Naive B cell (primary cell): Measurements from ENCODE around the gene GAS2L2. TPM values are rescaled to one million over a fixed set of nuclear protein-coding genes. Genes with fewer than 3 reads are reported as not detected.
A peak's percentile ranks its signal among the peaks of the same experiment; 100 is the strongest.

Experiments
- ATAC-seq, 2 donors: fragments of 150-1000 bp; cut with Tn5 transposase; 2 replicates each; pipeline ENCODE4 v1.10.0; 2021; ENCODE audit warnings: low read depth in 2 of 2, mild to moderate bottlenecking in 2 of 2, moderate library complexity in 2 of 2
- DNase-seq: peaks from one replicate; pipeline ENCODE4 v3.0.0; 2022
- H3K27ac Mint-ChIP-seq, 6 donors: one replicate each; pipeline ENCODE4 v1.8.0; 2020 to 2022; ENCODE audit warnings: mild to moderate bottlenecking in 6 of 6, mixed read lengths in 6 of 6, moderate library complexity in 5 of 6, inconsistent platforms in 2 of 6
- H3K27me3 Mint-ChIP-seq, 3 donors: one replicate each; pipeline ENCODE4 v1.8.0; 2021 to 2022; ENCODE audit warnings: mixed read lengths in 3 of 3, mild to moderate bottlenecking in 1 of 3
- H3K36me3 Mint-ChIP-seq, 2 donors: one replicate each; pipeline ENCODE4 v1.8.0; 2020 to 2022; ENCODE audit warnings: mixed read lengths in 2 of 2, inconsistent platforms in 1 of 2, mild to moderate bottlenecking in 1 of 2
- H3K4me1 Mint-ChIP-seq, 3 donors: one replicate each; pipeline ENCODE4 v1.8.0; 2020 to 2022; ENCODE audit warnings: mixed read lengths in 3 of 3, inconsistent platforms in 1 of 3, mild to moderate bottlenecking in 1 of 3, moderate library complexity in 1 of 3
- H3K4me3 Mint-ChIP-seq, 8 donors: one replicate each; pipeline ENCODE4 v1.8.0; 2020 to 2022; ENCODE audit warnings: mild to moderate bottlenecking in 8 of 8, mixed read lengths in 8 of 8, moderate library complexity in 8 of 8, inconsistent platforms in 2 of 8
- H3K9me3 Mint-ChIP-seq, 7 donors: one replicate each; pipeline ENCODE4 v1.8.0; 2020 to 2022; ENCODE audit warnings: mixed read lengths in 7 of 7, mild to moderate bottlenecking in 5 of 7, inconsistent platforms in 2 of 7, moderate library complexity in 1 of 7
- polyA plus RNA-seq, 6 donors: library from polyadenylated mRNA; unstranded; fragments of 300-500 nt; fragmentation: Illumina TruSeq; gene quantifications; one replicate each; pipeline ENCODE4 v1.2.3, GENCODE V29; 2021; ENCODE audit warnings: low read depth in 6 of 6

The GAS2L2 gene
- not detected for polyA plus RNA-seq

- Mint-ChIP-seq H3K36me3 (no peaks in the 10 kb centered on the region), H3K27ac (peak within 1 kb of the TSS in 1 of 6 donors; percentile 69), H3K9me3 (peaks cover 0 to 2% (median 0%) of the 10 kb centered on the region in 7 donors), H3K27me3 (peaks cover 27 to 56% (median 53%) of the 10 kb centered on the region in 3 donors), H3K4me3 (no peak within 1 kb of the TSS), H3K4me1 (peaks cover 8 to 16% (median 12%) of the 10 kb centered on the region in 3 donors)
- ATAC-seq: no peak
- no peak for DNase-seq
These were observed at the start of gene GAS2L2 for GRCh38 chr17:35752945-35753764. Gene GAS2L2 (minus strand): TSS chr17:35753239. CDS start chr17:35752850, 389 bp downstream.

DNA sequence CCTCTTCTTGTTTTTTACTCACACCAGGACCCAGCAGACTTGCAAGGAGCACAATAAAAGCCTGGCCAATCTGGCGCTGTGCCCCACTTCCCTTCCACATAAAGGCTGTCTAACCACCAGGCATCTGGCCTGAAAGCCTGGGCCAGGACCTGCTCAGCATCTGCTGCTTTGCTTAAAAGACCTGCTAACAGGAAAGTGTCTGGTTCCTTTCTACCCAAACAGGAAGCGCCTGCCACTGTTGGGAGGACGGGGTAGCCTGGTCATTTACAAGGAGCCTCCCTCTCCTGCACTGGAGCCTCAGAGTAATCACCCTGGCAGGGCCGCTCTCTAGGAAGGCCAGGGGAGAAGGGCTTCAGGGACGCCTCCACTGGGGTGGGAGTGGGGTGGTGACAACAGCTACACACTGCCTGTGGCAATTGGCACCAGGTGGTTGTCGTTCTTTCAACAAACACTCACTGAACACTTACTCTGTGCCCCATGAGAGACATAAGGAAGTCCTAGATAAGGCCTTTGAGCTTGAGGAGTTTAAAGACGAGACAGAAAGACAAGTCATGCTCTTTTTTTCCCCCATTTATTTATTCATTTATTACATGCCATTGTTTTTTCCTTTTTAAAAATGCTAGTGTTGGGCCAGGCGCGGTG is 48.7 kb upstream of the GAS2L2 start:
- H3K4me3 Mint-ChIP-seq: peak overlapping the region in 7 of 8 donors; percentile 48 to 79 (median 64)
- H3K4me1 Mint-ChIP-seq: peaks cover 13 to 25% (median 25%) of the 10 kb centered on the region in 3 donors
- DNase-seq (peak; percentile 58), ATAC-seq (peak; percentile 65 to 77)
- H3K36me3 Mint-ChIP-seq: no peaks in the 10 kb centered on the region
- peak overlapping the region; percentile 1 to 92 (median 75) for H3K27ac Mint-ChIP-seq
- peaks cover 0 to 17% (median 3%) of the 10 kb centered on the region in 3 donors for H3K27me3 Mint-ChIP-seq
- no peaks in the 10 kb centered on the region for H3K9me3 Mint-ChIP-seq

DNA sequence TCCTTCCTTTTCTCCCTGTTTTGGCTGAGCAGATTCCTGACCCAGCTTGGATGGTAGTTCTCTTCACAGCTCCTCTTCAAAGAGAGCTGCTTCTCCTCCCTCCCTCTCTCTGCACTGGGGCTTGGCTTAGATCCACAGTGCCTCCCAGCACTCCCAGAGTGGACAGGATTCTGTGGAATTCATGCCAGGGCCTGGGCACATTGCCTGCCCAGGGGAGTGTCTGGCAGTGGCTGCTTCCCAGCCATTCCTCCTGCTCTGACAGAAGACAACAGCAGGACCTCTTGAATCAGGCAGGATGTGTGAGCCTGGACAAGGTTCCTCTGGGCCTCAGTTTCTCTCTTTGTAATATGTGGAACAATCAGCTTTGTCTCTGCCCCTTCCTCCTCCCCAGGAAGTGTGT is 46.9 kb upstream of the GAS2L2 start:
- DNase-seq: no peak
- H3K9me3 Mint-ChIP-seq: no peaks in the 10 kb centered on the region
- H3K4me1 Mint-ChIP-seq: peaks cover 20 to 34% (median 26%) of the 10 kb centered on the region in 3 donors
- no peak for ATAC-seq
- no peaks in the 10 kb centered on the region for H3K36me3 Mint-ChIP-seq
- no peak overlapping the region for H3K4me3 Mint-ChIP-seq
- no peak overlapping the region for H3K27ac Mint-ChIP-seq
- H3K27me3 Mint-ChIP-seq: peaks cover 0 to 28% (median 13%) of the 10 kb centered on the region in 3 donors

GRCh38 chr17:35797918-35798317 is 44.9 kb upstream of the GAS2L2 start:
- no peak overlapping the region for H3K27ac Mint-ChIP-seq
- ATAC-seq: no peak
- H3K4me1 Mint-ChIP-seq: peaks cover 22 to 34% (median 26%) of the 10 kb centered on the region in 3 donors
- peaks cover 17 to 46% (median 28%) of the 10 kb centered on the region in 3 donors for H3K27me3 Mint-ChIP-seq
- DNase-seq: no peak
- no peaks in the 10 kb centered on the region for H3K9me3 Mint-ChIP-seq
- H3K36me3 Mint-ChIP-seq: no peaks in the 10 kb centered on the region
- no peak overlapping the region for H3K4me3 Mint-ChIP-seq

DNA sequence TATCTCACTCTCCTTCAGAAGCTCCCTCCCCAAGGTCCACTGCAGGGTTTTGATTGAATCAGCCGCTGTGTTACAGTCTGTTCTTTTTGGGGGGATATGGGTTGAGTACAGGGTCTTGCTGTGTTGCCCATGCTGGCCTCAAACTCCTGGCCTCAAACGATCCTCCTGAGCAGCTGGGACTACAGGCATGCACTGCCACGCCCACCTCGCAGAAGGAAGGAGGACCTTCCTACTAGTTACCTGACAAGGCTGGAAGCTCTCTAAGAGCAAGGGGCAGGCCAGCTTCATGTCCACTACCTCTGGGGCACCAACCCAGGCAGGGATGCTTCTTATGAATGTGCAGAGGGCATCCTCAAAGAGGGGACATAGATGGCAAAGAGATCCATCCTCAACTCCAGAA is 44.3 kb upstream of the GAS2L2 start:
- Mint-ChIP-seq H3K36me3 (no peaks in the 10 kb centered on the region), H3K4me3 (peak overlapping the region in 4 of 8 donors; percentile 12 to 85 (median 39)), H3K4me1 (peaks cover 22 to 33% (median 26%) of the 10 kb centered on the region in 3 donors), H3K27ac (no peak overlapping the region), H3K27me3 (peaks cover 20 to 51% (median 32%) of the 10 kb centered on the region in 3 donors), H3K9me3 (no peaks in the 10 kb centered on the region)
- no peak for ATAC-seq
- no peak for DNase-seq

- ATAC-seq: no peak
- no peak for DNase-seq
- Mint-ChIP-seq H3K27me3 (peaks cover 25 to 56% (median 36%) of the 10 kb centered on the region in 3 donors), H3K36me3 (no peaks in the 10 kb centered on the region), H3K27ac (no peak overlapping the region), H3K4me1 (peaks cover 20 to 29% (median 25%) of the 10 kb centered on the region in 3 donors), H3K9me3 (no peaks in the 10 kb centered on the region), H3K4me3 (peak overlapping the region in 2 of 8 donors; percentile 49 to 69)
These were observed 43.9 kb upstream of the GAS2L2 start for GRCh38 chr17:35796942-35797341.

GRCh38 chr17:35795871-35796265 is 42.8 kb upstream of the GAS2L2 start:
- peak overlapping the region; percentile 67 to 85 (median 81) for H3K4me3 Mint-ChIP-seq
- peaks cover 10 to 18% (median 14%) of the 10 kb centered on the region in 3 donors for H3K4me1 Mint-ChIP-seq
- no peaks in the 10 kb centered on the region for H3K9me3 Mint-ChIP-seq
- no peak for ATAC-seq
- peak overlapping the region in 1 of 6 donors; percentile 49 for H3K27ac Mint-ChIP-seq
- H3K36me3 Mint-ChIP-seq: no peaks in the 10 kb centered on the region
- peaks cover 28 to 58% (median 37%) of the 10 kb centered on the region in 3 donors for H3K27me3 Mint-ChIP-seq
- no peak for DNase-seq

GRCh38 chr17:35795007-35795870 is 42.2 kb upstream of the GAS2L2 start, which contains the start of gene MMP28:
Gene MMP28 (minus strand): TSS chr17:35795641. CDS start chr17:35795377, 264 bp downstream.
- H3K9me3 Mint-ChIP-seq: no peaks in the 10 kb centered on the region

GRCh38 chr17:35793257-35793656 is 40.2 kb upstream of the GAS2L2 start:
- peaks cover 3 to 15% (median 13%) of the 10 kb centered on the region in 3 donors for H3K4me1 Mint-ChIP-seq
- peak overlapping the region in 1 of 6 donors; percentile 79 for H3K27ac Mint-ChIP-seq
- ATAC-seq: no peak
- peak overlapping the region in 4 of 8 donors; percentile 25 to 57 (median 52) for H3K4me3 Mint-ChIP-seq
- H3K27me3 Mint-ChIP-seq: peaks cover 28 to 52% (median 33%) of the 10 kb centered on the region in 3 donors
- H3K36me3 Mint-ChIP-seq: no peaks in the 10 kb centered on the region
- no peaks in the 10 kb centered on the region for H3K9me3 Mint-ChIP-seq
- DNase-seq: no peak

More at GRCh38 chr17:35795007-35795870, 42.2 kb upstream of the GAS2L2 start, which contains the start of gene MMP28:
- ATAC-seq (peak; percentile 72 to 76), DNase-seq (peak; percentile 28)
- H3K4me3 Mint-ChIP-seq: peak within 1 kb of the TSS; percentile 70 to 85 (median 81)
- H3K27me3 Mint-ChIP-seq: peaks cover 28 to 58% (median 37%) of the 10 kb centered on the region in 3 donors
- peak within 1 kb of the TSS in 2 of 6 donors; percentile 20 to 49 for H3K27ac Mint-ChIP-seq
- H3K36me3 Mint-ChIP-seq: no peaks in the 10 kb centered on the region
- H3K4me1 Mint-ChIP-seq: peaks cover 8 to 15% (median 13%) of the 10 kb centered on the region in 3 donors

DNA sequence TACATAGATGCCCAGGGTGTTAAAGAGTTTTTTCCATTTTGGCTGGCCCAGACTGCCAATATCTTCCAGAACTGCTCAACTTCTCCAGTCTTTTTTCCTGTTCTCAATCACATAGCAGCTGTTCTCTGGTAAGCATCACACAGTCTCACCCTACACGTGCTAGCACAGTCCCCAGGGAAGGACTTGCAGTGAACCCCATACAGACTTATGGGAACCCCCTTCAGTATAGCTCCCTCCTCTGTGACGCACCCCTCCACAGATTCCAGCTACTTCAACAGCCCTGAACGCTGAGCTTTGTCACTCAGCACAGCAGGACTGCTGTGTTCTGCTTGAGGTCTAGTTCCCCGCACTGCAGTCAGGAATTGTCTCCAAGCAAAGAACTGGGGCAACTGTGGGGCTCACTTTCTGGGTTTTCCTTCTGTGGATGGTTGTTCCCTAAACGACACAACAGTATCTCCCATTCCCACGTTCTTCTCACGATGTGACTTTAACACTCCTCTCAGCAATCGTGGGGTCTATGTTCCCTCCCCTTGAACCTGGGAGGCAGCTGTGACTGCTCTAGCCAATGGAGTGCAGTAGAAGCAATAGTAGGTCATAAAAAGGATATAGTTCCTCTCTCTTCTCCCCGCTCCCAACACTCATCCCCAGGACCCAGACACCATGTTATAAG is 38.8 kb upstream of the GAS2L2 start:
- H3K36me3 Mint-ChIP-seq: no peaks in the 10 kb centered on the region
- H3K4me1 Mint-ChIP-seq: peaks cover 3 to 15% (median 13%) of the 10 kb centered on the region in 3 donors
- no peak for DNase-seq
- peaks cover 28 to 42% (median 33%) of the 10 kb centered on the region in 3 donors for H3K27me3 Mint-ChIP-seq
- H3K9me3 Mint-ChIP-seq: no peaks in the 10 kb centered on the region
- ATAC-seq: no peak
- no peak overlapping the region for H3K27ac Mint-ChIP-seq
- no peak overlapping the region for H3K4me3 Mint-ChIP-seq

DNA sequence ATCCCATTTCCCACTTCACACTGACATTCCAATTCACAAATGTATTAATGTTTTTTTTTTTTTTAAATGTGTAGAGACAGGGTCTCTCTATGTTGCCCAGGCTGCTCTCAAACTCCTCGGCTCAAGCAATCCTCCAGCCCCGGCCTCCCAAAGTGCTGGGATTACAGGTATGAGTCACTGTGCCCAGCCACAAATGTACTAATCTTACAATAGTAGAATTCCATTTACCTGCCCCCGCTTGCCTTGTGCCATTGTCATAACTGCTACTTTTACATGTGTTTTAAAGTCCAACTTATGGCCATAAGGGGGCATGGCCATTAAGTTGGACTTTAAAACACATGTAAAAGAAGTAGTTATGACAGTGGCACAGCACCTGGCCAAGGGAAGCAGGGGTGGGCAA is 37.8 kb upstream of the GAS2L2 start:
- H3K9me3 Mint-ChIP-seq: no peaks in the 10 kb centered on the region
- no peaks in the 10 kb centered on the region for H3K36me3 Mint-ChIP-seq
- no peak for ATAC-seq
- no peak overlapping the region for H3K4me3 Mint-ChIP-seq
- H3K27ac Mint-ChIP-seq: peak overlapping the region in 2 of 6 donors; percentile 23 to 63
- peaks cover 3 to 11% (median 11%) of the 10 kb centered on the region in 3 donors for H3K4me1 Mint-ChIP-seq
- peaks cover 27 to 35% (median 28%) of the 10 kb centered on the region in 3 donors for H3K27me3 Mint-ChIP-seq
- DNase-seq: no peak
